ENCODE measurements around the gene GET4. TPM values are rescaled to one million over a fixed set of nuclear protein-coding genes. Genes with fewer than 3 reads are reported as not detected.

The GET4 gene
- total RNA-seq, 1 experiment from 2014 or later: 44.8 TPM

- no peaks in the 10 kb centered on the region for H4K20me1 ChIP-seq (ENCODE audit: insufficient read depth)
- intact Hi-C loops (cut with micrococcal nuclease): no loop called here
- H3K79me2 ChIP-seq (ENCODE audit: insufficient read depth, low read length): no peaks in the 10 kb centered on the region
- H2AFZ ChIP-seq (ENCODE audit: low read depth, low read length, poor library complexity, severe bottlenecking): no peak overlapping the region
- no TSS peak for BruUV-seq (replicated peaks)
- H3K9ac ChIP-seq (ENCODE audit: low read length): no peak overlapping the region
- no peaks in the 10 kb centered on the region for H3K9me3 ChIP-seq (ENCODE audit: control insufficient read depth in 1 of 2, insufficient read depth in 1 of 2, low read depth in 1 of 2, low read length in 2 of 2)
- H3K27me3 ChIP-seq (ENCODE audit: insufficient read depth, low read length): no peaks in the 10 kb centered on the region
- ATAC-seq (no peak), DNase-seq (ENCODE audit: low read depth, low spot score) (no peak)
- no peaks in the 10 kb centered on the region for H3K9me2 ChIP-seq (ENCODE audit: insufficient read depth)
- ChIA-PET CTCF (no interaction called here), RAD21 (ENCODE audit: low non-redundant PET in 1 of 2, low total read pairs in 2 of 2, uncharacterized antibody in 2 of 2, unreplicated experiment in 2 of 2) (no interaction called here), POLR2A (no interaction called here)
- no peak overlapping the region for H3K4me3 ChIP-seq (replicated peaks in 1 of 2; ENCODE audit: low read depth in 1 of 2, low read length in 2 of 2)
- peaks cover 6 to 15% of the 10 kb centered on the region in 2 experiments; a peak in 3 of 4 replicates for H3K36me3 ChIP-seq (ENCODE audit: control insufficient read depth in 1 of 2, insufficient read depth in 2 of 2, low read length in 2 of 2)
- no peak for TF ChIP-seq SIN3A (IDR thresholded peaks at IDR 0.05; ENCODE audit: low read depth)
- TF ChIP-seq YY1 (IDR thresholded peaks at IDR 0.05; ENCODE audit: extremely low read depth, insufficient replicate concordance, low read depth, low read length): no peak
- TF ChIP-seq POLR2AphosphoS5 (IDR thresholded peaks at IDR 0.05; ENCODE audit: low read depth, low read length): no peak
- no peak for TF ChIP-seq POLR2A (IDR thresholded peaks at IDR 0.05; ENCODE audit: borderline replicate concordance, extremely low read depth, insufficient read depth, insufficient read length)
- no peak for TF ChIP-seq CEBPB (IDR thresholded peaks at IDR 0.05; ENCODE audit: low read depth)
- no peak for TF ChIP-seq ELF1 (IDR thresholded peaks at IDR 0.05; ENCODE audit: borderline replicate concordance, low read depth)
- TF ChIP-seq EGR1 (IDR thresholded peaks at IDR 0.05; ENCODE audit: low read depth): no peak
- TF ChIP-seq ZFX (IDR thresholded peaks at IDR 0.05): no peak
- TF ChIP-seq REST (IDR thresholded peaks at IDR 0.05; ENCODE audit: low read depth): no peak
- no peak for TF ChIP-seq TCF7L2 (IDR thresholded peaks at IDR 0.05; ENCODE audit: borderline replicate concordance, extremely low read depth, insufficient read depth, insufficient read length)
- no peak for TF ChIP-seq MAX (IDR thresholded peaks at IDR 0.05)
- no peak for TF ChIP-seq EZH2phosphoT487 (IDR thresholded peaks at IDR 0.05; ENCODE audit: borderline replicate concordance)
- TF ChIP-seq FOSL1 (IDR thresholded peaks at IDR 0.05; ENCODE audit: low read depth): no peak
- no peak for TF ChIP-seq ATF3 (IDR thresholded peaks at IDR 0.05)
- no peak overlapping the region for H3K4me2 ChIP-seq (ENCODE audit: low read length)
- H3K27ac ChIP-seq (ENCODE audit: low read depth, low read length): no peak overlapping the region
- peaks cover 7 to 9% of the 10 kb centered on the region in 2 experiments for H3K4me1 ChIP-seq (ENCODE audit: control insufficient read depth in 1 of 2, insufficient read depth in 2 of 2, low read length in 2 of 2)
These were observed 21.5 kb downstream of the GET4 start for GRCh38 chr7:897771-898376.
